UCSD-AML1 (cell line): ENCODE data around the gene C19orf81.

Source experiments
- DNase-seq: peaks from one replicate; lab custom pipeline; 2025; ENCODE audit not compliant: unreplicated experiment; lab: John Stamatoyannopoulos, UW

Gene C19orf81

GRCh38 chr19:50708179-50708879 is 59.1 kb downstream of the C19orf81 start:
- no peak for DNase-seq
